Effector CD8-positive, alpha-beta T cell (primary cell): ENCODE data around the gene COL1A2.

Experiments
- DNase-seq: peaks from one replicate; lab custom pipeline; 2025; lab: John Stamatoyannopoulos, UW

The COL1A2 gene

DNA sequence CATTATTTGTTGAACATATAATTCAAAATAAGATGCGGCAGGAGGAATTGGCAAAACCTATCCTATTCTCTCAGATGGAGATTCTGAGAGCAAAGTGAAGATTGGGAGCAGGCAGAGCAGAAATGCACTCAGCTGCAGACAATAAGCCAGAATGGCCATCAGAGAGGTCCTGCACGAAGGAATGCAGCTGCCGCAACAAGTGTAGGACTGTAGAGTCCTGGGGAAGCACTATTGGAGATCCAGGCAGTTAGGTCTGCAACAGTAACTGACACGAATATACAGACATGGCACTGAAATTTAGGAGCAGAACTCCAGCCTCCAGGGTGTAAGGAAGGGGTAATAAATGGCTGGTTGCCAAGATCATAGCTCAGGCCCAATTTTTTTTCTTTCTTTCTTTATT, 10.4 kb upstream of the COL1A2 start:
- no peak for DNase-seq

DNA sequence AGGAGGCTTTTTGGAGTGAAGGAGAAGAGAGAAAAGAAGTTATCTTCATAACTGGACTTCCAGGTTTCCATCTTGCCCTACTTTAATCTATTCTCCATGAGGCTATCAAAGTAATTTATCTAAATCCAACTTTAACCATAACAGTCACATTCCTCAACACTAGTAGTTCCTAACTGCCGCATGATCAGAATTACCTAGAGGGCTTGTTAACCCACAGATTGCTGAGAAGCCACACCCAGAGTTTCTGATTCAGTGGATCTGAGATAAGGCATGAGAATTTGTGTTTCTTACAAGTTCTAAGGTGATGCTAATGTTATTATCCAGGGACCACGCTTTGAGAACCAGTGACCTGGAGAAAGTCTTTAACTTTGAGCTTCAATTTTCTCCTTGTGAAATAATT, 8.3 kb upstream of the COL1A2 start:
- DNase-seq, result no peak

DNA sequence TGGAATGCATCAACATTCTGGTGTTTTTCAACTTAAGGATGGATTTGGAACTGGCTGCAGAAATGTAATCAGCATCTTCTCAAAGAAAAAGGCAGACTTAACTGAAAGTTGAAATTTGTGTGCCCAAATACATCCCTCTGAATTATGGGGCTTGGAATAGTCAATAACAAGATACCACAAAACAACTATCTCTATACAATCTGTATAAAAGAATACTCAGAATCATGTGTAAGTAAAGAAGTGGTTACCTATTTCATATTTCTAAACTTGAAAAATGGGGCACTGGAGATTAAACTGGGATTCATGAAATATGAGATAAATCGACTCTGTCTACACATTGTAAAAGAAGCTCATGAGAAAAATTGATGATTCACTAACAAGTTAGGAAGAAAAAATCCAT, 6.2 kb upstream of the COL1A2 start:
- DNase-seq, result no peak

DNA sequence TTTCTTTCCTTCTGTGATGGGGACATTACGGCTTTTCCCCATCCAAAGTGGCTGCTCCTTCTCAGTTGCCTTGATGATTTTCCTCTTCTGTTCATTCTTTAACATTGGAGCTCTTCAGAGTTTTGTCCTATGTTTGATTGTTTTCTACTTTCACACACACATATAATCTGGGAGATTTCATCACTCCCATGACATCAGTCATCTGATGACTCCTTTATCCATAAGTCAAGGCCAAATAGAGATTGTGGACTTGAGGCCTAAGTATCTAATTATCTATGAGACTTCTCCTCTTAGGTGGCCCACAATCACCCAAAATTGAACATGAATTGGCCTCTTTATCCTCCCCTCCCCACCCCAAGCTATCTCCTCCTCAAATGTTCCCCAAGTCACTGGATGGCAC, 5.3 kb upstream of the COL1A2 start:
- DNase-seq, result no peak

DNA sequence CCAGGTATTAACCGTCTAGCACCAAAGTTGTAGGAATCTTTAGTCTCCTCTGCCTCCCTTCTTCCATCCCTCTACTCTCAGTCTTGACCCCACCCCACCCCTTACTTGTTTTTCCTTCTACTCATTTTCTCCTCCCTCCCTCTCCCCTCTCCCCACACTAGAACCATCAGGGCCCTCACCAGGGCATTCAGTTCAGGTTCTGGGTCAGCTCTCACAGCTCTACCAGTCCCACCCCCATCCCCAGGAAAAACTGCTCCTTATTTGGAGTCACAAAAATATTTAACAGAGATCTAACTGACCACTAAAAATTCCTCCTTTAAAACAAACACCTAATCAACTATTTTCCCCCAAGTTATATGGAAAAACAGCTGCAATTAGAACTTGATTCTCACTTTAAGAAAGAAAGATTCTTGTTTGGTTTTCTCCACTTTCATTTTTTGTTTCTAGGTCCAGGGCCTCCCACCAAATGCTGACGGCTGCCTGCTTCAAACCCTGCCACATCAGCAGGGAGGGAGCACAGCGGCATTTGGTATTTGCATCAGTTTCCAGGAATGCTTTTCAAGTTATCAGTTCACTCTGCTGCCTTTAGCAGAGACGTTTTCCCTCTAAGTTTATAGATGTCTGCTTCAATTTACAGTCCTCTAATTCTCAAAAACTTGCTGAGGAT, 2.8 kb upstream of the COL1A2 start:
- DNase-seq, result no peak

DNA sequence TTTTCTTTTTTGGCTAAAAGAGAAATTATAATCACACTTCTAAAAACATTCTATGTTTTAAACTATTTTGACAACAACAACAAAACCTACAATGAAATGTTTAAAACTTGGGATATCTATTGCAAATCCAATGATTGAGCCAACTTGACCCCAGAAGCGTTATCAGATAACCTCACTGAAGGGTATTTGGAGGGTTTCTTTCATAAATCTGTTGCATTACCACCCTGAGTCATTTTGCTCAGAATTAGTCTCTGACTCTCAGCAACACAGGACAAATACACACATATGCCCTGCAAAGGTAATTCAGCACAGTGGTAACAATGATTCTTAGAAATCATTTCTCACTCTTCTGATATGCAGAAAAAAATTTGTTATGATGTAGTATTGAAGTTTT, 2.3 kb upstream of the COL1A2 start:
- DNase-seq, result no peak

DNA sequence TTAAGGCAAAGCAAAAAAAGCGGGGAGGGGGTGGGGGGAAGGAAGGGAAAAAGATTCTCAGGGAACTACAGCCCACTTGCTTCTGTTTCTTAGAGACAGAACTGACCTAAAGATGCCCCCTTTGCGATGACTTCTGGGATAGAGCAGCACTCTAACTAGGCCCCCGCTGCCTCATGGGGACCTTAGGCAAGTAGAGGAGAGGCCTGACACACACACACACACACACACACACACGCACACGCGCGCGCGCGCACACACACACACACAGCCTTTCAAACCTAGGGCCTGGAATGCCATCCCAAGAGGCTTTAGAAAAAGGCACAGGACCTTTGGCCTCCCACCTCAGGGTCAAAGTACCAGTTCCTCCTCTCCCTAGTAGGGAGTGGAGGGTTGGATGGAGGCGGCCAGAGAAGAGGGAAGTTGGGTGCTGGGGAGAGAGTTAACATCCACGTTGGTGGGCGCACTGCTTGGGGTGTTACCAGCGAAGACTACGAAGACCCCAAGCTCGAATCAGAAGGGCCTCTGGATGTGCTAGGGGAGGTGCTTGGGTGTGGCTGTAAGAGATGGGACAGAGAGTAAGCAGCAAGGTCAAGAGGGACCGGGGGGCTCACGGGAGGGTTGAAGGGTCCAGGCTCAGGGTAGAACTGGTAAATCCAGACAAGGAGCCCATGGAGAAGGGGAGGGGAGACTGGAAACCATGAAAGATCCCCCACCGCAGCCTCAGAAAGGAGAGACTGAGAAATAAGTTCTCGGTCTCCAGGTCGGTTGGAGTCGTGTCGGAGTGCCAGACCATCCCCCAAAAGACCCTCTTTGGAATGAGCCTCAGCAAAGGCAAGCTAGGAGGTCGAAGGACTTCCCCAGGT, 1.2 kb upstream of the COL1A2 start:
- DNase-seq, result no peak

DNA sequence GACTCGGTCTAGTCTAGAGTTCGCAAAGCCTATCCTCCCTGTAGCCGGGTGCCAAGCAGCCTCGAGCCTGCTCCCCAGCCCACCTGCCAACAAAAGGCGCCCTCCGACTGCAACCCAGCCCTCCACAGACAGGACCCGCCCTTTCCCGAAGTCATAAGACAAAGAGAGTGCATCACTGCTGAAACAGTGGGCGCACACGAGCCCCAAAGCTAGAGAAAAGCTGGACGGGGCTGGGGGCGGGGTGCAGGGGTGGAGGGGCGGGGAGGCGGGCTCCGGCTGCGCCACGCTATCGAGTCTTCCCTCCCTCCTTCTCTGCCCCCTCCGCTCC, 622 bp upstream of the COL1A2 start:
- no peak for DNase-seq

DNA sequence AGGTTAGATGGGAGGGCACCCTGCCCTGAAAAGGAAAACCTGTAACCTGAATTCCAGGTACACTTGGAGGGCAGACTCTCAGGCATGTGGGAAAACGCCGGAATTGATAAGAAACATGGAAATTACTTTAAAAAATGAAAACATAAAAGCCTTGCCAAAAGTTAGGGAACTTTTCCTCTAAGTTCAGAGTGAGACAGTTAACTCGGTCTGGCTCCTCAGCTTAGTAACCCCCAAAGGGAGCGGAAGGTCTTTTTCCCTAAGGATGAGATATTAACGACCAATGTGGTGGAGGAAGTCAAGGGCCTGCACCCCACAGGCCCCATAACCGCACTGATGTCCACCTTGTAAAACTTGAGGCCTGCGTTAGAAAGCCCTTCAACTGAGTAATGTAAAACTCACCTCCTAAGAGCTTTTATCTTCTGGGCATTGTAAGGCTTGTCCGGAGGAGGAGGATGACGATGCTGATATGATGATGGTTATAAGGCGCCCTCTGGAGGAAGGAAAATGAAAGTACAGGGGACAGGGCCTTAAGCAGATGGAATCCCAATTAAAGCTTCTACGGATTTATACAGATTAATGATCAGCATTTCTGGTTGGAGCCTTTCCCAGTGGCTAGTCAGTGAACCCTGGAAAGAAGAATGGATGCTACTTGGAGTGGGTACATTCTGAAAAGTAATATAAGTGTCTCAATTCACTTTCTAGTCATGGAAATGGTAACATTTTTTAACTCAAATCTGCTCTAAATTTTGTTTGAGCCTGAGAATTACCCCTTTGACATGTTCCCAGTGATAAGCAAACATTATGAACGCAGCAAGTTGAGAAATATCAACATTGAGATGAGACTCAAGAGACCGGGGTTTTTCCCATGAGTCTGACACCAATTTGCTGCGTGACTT, 694 bp downstream of the COL1A2 start:
- no peak for DNase-seq

DNA sequence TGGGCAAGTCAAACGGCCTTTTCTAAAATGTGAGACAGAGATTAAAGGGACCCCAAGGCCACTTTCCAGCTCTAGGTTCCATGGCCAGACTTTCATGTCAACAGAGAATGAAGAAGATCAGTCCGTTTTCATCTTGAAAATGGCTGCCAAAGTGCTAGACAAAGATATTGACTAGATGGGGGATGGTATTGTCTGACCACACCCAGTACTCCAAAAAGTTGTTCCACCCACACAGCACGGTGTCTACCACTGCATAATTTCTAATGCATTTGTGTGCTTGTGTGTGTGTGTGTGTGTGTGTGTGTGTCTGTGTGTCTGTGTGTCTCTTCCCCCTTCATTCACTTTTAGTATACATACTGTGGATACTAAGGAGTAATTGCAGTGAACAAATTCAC, 1.3 kb downstream of the COL1A2 start:
- no peak for DNase-seq

DNA sequence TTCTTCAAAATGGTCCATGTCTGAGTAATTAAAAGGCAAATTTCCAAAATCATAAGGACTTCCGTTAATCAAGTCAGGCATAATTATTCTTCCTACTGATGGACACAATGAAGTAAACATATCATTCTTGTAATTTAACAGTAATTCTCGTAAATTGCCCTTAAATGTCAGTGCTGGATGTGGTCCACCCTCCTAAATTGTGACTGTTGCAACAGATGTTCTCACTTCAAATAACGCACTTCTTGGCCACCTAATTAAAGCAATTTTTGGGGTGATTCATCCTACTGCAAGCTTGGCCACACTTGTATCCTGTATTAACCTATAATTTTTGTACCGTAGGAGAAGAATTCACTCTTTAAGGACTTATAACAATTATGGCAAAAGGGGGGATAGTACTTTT, 1.9 kb downstream of the COL1A2 start:
- DNase-seq, result no peak

DNA sequence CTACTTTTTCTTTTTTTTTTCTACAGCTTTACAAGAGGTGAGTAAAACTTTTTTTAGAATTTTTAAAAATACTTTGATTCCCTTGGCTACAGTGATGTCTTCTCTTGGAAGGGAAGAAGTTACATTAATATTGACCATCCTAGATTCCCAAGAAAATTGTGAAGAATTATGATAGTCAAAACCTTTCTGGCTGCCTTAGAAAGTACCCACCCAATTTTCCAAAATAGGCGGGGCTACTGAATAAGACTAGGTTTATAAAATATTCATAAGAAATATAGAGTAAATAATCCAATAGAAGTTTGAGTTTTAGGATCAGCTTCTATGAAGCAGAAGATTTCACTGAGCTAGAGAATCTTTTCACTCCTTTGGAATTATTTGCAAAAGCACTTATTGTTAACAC, 3.0 kb downstream of the COL1A2 start:
- DNase-seq, result no peak

DNA sequence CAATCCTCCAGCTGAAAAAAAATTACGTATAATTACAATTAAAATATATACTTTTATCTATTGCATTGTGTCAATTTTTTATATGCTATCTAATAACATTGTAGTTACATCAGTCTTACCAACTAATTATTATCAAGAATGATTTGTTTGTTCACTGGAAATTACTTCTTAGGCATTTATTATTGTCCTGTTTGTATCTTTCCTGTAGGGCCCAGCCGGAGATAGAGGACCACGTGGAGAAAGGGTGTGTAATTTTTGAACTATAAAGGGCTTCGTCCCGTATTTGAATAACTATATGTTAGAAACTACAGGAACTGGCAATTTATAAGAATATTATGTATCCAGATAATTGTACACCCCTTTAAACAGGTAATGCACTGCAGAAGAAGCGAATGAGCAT, 4.1 kb downstream of the COL1A2 start:
- no peak for DNase-seq

DNA sequence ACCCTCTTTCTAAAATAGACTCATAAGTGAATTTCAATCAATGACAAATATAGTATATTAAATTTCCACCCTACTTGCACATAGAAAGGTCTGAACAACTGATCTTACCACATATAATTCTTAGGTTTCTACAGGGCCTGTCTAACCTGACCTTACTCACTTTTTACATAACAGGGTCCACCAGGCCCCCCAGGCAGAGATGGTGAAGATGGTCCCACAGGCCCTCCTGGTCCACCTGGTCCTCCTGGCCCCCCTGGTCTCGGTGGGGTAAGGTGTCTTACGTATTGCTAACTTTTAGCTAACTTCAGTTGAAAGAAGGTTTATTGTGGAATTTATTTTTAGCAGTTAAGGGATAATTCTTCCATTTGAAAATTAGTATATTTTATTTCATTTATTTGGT, 5.3 kb downstream of the COL1A2 start:
- no peak for DNase-seq

DNA sequence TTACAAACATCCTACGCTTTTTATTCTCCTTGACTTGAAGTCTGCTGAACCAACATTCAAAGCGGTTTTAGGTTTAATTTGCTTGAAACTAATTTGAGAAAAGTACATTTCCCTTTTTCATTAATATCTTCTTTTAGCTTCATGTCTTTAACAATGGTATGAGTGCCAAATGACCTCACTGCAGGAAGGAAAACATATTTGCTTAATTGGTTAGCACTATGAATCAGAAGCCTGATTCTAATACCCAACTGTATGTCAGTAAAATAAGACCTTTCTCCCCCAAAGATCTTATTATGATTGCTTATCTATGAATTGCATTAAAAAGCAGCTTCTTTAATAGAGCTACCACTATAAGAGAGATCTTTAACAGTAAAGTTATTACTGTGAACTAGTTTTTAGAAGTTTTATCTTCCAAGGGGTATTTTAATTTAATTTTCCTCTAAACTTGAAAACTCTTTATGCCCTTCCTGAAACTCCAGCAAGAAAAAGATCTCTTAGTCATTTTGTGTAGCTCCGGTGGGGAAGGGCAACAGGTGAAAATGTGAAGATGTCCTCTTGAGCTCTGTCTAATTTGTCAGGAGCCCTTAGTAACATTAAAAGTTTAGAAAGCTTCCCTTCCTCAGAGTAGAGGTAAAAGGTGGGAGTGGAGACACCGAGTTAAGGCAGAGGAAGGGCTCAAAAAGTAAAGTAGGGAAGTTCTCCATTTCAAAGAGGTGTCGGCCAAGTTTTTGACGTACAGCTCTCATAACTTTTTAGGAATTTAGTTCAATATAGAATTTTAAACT, 6.1 kb downstream of the COL1A2 start:
- DNase-seq, result no peak

DNA sequence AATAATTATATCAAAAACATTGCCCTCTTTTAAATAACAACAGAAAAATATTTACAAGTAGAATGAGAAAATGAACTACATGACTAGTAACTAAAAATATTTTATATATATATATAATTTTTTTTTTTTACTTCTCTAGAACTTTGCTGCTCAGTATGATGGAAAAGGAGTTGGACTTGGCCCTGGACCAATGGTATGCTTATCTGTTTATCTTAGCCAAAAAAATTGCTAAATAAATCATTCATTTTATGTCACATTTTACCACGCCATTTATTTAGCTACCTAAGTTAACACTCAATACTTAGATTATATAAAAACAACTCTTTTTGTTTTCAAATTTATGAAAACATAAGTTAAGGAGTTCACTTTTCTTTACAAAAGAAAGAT, 6.7 kb downstream of the COL1A2 start:
- DNase-seq, result no peak

DNA sequence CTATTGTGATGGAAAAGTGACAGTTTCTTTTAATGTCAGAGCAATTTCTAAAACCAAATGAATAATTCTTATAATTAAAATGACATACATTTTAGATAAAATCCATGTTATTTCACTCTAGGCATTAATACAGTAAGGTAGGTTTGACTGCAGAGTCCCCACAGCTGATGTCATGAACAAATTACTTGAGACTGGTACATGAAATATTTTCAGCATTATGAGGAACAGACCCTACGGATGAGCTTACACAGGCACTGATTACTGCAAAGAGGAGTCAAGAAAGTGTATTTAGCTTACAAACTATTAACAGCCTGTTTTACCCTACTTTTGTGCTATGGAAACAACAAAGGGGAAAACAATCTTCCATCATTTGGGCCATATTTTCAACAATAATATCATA, 8.9 kb downstream of the COL1A2 start:
- DNase-seq, result no peak

DNA sequence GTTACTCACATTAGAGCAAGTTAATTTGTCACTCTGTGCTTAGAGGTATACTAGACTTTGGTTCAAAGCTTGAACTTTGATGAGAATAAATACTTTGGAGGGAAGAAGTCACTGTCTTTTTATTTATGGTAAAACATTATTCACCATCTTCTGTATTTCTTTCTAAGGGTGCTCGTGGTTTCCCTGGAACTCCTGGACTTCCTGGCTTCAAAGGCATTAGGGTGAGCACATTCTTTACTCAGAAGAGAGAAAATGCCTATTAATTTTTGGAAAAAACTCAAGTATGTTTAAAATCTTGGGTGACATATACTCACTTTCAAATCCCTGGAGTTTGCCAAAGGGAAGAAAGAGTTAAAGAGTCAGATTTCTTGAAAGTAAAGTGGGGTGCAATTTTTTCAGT, 10.8 kb downstream of the COL1A2 start:
- DNase-seq, result no peak

DNA sequence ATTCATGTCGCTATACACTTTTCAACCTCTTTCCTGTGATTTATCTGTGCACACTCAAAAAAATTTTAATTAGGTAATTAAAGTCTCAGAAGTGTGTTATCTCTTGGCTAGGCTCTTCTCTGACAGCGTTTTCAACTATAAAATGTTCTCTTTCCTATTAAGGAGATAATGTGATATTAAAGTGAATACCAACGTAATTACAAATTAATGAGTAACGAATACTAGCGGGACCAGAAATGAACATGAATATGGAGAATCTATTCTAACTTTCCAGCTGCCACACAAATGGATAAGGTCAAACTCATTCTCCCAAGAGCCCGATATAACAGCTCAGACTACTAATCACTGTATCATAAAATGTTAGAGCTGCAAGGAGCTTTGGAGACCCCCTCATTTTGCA, 12.0 kb downstream of the COL1A2 start:
- DNase-seq, result no peak

DNA sequence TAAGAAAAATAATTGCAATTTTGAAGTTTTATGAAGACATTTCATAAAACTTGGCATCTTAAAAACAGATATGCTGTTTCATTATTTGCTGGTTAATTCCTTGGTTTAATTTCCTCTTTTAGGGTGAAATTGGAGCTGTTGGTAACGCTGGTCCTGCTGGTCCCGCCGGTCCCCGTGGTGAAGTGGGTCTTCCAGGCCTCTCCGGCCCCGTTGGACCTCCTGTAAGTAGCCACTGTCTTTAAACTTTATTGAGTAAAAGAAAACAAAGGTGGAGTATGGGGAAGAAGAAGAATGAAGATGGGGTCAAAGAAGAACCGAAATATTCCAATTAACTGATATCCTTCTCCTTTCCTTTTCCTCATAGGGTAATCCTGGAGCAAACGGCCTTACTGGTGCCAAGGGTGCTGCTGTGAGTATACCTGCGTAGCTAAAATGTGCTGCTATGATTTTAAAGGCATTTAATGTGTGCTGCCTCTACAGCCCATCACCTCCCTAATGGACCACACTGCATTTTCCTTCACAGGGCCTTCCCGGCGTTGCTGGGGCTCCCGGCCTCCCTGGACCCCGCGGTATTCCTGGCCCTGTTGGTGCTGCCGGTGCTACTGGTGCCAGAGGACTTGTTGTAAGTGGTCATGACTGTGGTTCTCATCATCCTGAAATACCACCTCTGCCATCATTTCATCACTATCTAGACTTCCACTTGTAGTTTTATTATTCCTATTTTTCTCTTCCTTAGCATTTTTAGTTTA, 14.7 kb downstream of the COL1A2 start:
- no peak for DNase-seq

DNA sequence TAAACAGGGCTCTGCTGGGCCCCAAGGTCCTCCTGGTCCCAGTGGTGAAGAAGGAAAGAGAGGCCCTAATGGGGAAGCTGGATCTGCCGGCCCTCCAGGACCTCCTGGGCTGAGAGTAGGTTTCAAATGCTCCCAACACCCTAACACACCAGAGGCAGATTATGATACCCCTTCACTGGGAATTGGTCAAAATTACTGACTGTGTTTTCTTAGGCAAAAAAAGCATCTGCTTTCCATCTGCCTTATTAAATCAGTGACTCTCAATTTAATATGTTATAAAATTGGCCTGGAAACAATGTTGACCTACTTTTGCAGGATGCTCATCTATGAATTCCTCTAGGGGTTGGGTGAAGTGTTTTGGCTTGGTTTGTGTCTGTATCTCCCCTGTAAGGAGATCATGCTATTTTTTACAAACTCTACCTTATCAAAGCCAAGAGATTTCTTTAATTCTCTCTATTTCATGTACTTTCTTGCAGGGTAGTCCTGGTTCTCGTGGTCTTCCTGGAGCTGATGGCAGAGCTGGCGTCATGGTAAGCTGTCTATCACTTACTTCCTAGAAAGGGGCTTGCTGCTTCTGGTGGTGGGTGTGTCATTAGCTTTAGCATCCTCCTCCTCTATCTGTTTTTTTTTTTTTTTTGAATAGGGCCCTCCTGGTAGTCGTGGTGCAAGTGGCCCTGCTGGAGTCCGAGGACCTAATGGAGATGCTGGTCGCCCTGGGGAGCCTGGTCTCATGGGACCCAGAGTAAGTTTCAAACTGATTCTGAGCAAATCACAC, 15.9 kb downstream of the COL1A2 start:
- DNase-seq, result no peak
